B cell (primary cell): ENCODE results near the gene RAPGEF1. TPM values are rescaled to one million over a fixed set of nuclear protein-coding genes. Genes with fewer than 3 reads are reported as not detected.

Experiments
- ATAC-seq: fragments of 200-7000 bp; cut with Tn5 transposase; one replicate; pipeline ENCODE4 v1.10.0; 2021; ENCODE audit warnings: low read depth, mild to moderate bottlenecking, moderate number of reproducible peaks, moderate library complexity
- CTCF ChIA-PET: fragments of 350-600 bp; sonication (Branson Sonifier 250); formaldehyde crosslinking; loops from one replicate; lab custom pipeline; 2021; ENCODE audit warnings: antibody characterized with exemption, inconsistent platforms; lab: Charles Lee
- POLR2A ChIA-PET: fragments of 350-600 bp; sonication (Branson Sonifier 250); formaldehyde crosslinking; loops from one replicate; lab custom pipeline; 2021; ENCODE audit warnings: antibody characterized with exemption; lab: Charles Lee
- DNase-seq: peaks from one replicate; pipeline ENCODE4 v3.0.0; 2013
- H2AFZ ChIP-seq: 2 replicates; pipeline ENCODE4 v1.6.1; 2012; ENCODE audit warnings: mild to moderate bottlenecking, low read depth, low read length; ENCODE audit not compliant: insufficient read depth, poor library complexity, severe bottlenecking
- H3K27ac ChIP-seq, 2 donors: 1 replicate in 1 of 2; 2 replicates in 1 of 2; pipeline ENCODE4 v1.5.1; 2012 to 2013; ENCODE audit warnings: low read length in 2 of 2, mild to moderate bottlenecking in 2 of 2, moderate library complexity in 1 of 2
- H3K27me3 ChIP-seq, 4 experiments: fragments of 200-600 bp in 1 of 4; sonication (generic) in 1 of 4; replicated peaks in 1 of 4; 1 replicate in 2 of 4; 2 replicates in 2 of 4; pipeline versions ENCODE4 v1.6.1 to v1.7.0; 2013 to 2016; ENCODE audit warnings: low read length in 3 of 4, mild to moderate bottlenecking in 2 of 4, mixed read lengths in 1 of 4, moderate library complexity in 1 of 4; ENCODE audit not compliant: insufficient read depth in 4 of 4, control insufficient read depth in 3 of 4; ENCODE audit errors: control extremely low read depth in 1 of 4
- H3K36me3 ChIP-seq, 2 experiments: replicated peaks in 1 of 2; 1 replicate in 1 of 2; 2 replicates in 1 of 2; pipeline versions ENCODE4 v1.6.1 to v1.7.1; 2013; ENCODE audit warnings: low read length in 1 of 2; ENCODE audit not compliant: insufficient read depth in 2 of 2, control insufficient read depth in 1 of 2; ENCODE audit errors: control extremely low read depth in 1 of 2, extremely low read depth in 1 of 2
- H3K4me1 ChIP-seq, 2 donors: fragments of 200-600 bp in 1 of 2; sonication (generic) in 1 of 2; 1 replicate in 1 of 2; 2 replicates in 1 of 2; pipeline versions ENCODE4 v1.5.1 to v1.6.1; 2013 to 2017; ENCODE audit warnings: low read length in 2 of 2; ENCODE audit not compliant: control insufficient read depth in 2 of 2, insufficient read depth in 2 of 2
- H3K4me2 ChIP-seq: replicated peaks from 2 replicates; pipeline ENCODE3; 2012; ENCODE audit warnings: mild to moderate bottlenecking, low read depth, low read length; ENCODE audit not compliant: poor library complexity, severe bottlenecking
- H3K4me3 ChIP-seq, 5 experiments: fragments of 200-600 bp in 1 of 5; sonication (generic) in 1 of 5; 1 replicate in 3 of 5; 2 replicates in 2 of 5; pipeline versions ENCODE4 v1.5.1 to v1.7.0; 2011 to 2016; ENCODE audit warnings: low read length in 4 of 5, mild to moderate bottlenecking in 4 of 5, low read depth in 2 of 5, control low read depth in 1 of 5, moderate library complexity in 1 of 5; ENCODE audit not compliant: insufficient read depth in 1 of 5; ENCODE audit errors: control extremely low read depth in 1 of 5, extremely low read depth in 1 of 5
- H3K79me2 ChIP-seq: fragments of 200-600 bp; sonication (generic); one replicate; pipeline ENCODE4 v1.6.0; 2016; ENCODE audit warnings: low read length; ENCODE audit not compliant: control insufficient read depth, insufficient read depth
- H3K9ac ChIP-seq: fragments of 200-600 bp; sonication (generic); 2 replicates; pipeline ENCODE4 v1.6.1; 2017; ENCODE audit warnings: mild to moderate bottlenecking, low read length, moderate library complexity
- H3K9me3 ChIP-seq, 3 donors: one replicate each; pipeline versions ENCODE4 v1.6.1 to v1.7.1; 2013; ENCODE audit warnings: low read length in 2 of 3; ENCODE audit not compliant: control insufficient read depth in 2 of 3, insufficient read depth in 1 of 3; ENCODE audit errors: control extremely low read depth in 1 of 3
- H4K20me1 ChIP-seq: 2 replicates; pipeline ENCODE4 v1.6.0; 2012; ENCODE audit warnings: mild to moderate bottlenecking, low read length; ENCODE audit not compliant: insufficient read depth, control insufficient read depth, poor library complexity, severe bottlenecking
- H3K27ac Mint-ChIP-seq: one replicate; pipeline ENCODE4 v1.8.0; 2021; ENCODE audit warnings: mixed read lengths
- H3K27me3 Mint-ChIP-seq: one replicate; pipeline ENCODE4 v1.8.0; 2021; ENCODE audit warnings: mixed read lengths
- H3K4me1 Mint-ChIP-seq: one replicate; pipeline ENCODE4 v1.8.0; 2021; ENCODE audit warnings: mixed read lengths
- H3K4me3 Mint-ChIP-seq: one replicate; pipeline ENCODE4 v1.8.0; 2021; ENCODE audit warnings: mixed read lengths
- H3K9me3 Mint-ChIP-seq: one replicate; pipeline ENCODE4 v1.8.0; 2022; ENCODE audit warnings: mixed read lengths; ENCODE audit not compliant: insufficient read depth
- EZH2 ChIP-seq: IDR thresholded peaks from 2 replicates; pipeline ENCODE4 v1.6.1; 2012; ENCODE audit warnings: borderline replicate concordance, low read depth, mild to moderate bottlenecking, moderate library complexity, low read length; ENCODE audit not compliant: insufficient read depth, poor library complexity, severe bottlenecking
- WGBS: methylation state at CpG from one replicate; pipeline ENCODE4 v1.1.5; 2013; ENCODE audit warnings: missing lambda C conversion rate; ENCODE audit not compliant: insufficient coverage; 5-methylcytosine and 5-hydroxymethylcytosine counted together
- intact Hi-C: fragments of 100-400 bp; cut with micrococcal nuclease; formaldehyde crosslinking; loops from one replicate; pipeline ENCODE4 v1.10.0; 2022
- polyA plus RNA-seq: library from polyadenylated mRNA; depleted of rRNA; stranded (reverse); fragments of >200 nt; gene quantifications from 2 replicates; pipeline ENCODE4 v1.2.3, GENCODE V29; 2012
- total RNA-seq, 2 donors: library from RNA; stranded (reverse); fragments of 120-200 nt in 1 of 2; gene quantifications; 1 replicate in 1 of 2; 2 replicates in 1 of 2; pipeline versions ENCODE4 v1.2.3 to v1.2.4, GENCODE V29; 2013 to 2022
- TF ChIP-seq, protein P1 (sequence below): fragments of 200-600 bp; IDR thresholded peaks from one replicate; pipeline ENCODE4 v1.8.0; 2022; ENCODE audit warnings: antibody characterized with exemption, mild to moderate bottlenecking

Gene RAPGEF1
- total and polyA plus RNA-seq, 2 donors (not counting 1 experiment from before 2014, with no cell fraction given) = 134 to 447 TPM

DNA sequence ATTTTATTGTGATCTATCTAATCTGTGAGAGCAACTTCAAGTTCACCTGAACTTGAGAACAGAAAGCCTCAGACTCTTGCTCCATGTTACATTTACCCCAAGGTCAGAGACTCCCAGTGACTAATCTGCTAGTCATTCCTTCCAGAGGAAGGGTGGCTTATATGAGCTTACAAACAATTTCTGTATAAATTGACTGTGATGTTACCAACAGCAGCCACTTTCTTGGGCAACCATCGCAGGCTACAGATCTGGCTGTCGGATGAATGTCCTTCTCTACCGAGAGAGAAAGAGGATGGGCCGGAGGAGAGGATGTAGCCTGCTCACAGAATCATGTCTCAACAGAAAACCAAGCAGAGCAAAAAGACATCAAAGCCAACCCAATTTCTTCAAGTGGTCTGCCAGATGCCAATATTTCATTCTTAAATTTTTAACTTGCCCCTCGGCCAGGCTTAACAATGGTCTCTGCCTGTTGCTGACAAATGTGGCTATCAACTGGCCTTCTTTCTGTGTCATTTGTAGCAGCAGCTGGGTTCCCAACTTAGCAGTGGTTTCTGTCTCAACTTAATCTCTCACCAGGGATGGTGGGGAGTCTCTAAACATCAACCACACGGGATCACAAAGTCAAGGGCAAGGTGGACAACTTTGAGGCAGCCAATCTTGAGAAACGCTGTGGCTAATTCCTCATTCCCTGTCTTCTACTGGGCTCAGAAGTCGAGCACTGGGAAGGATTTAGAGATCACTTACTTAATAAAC lies 81.3 kb downstream of the RAPGEF1 start:
- peak overlapping the region; percentile 65 for H3K4me3 Mint-ChIP-seq
- intact Hi-C loops = loop anchor here (5.0 kb wide), 1 partner anchor 36 kb away; no protein-coding TSS in a partner anchor

More for the DNA sequence above, 81.3 kb downstream of the RAPGEF1 start:
- CTCF ChIA-PET = interaction anchor here (1.1 to 1.9 kb wide), 3 partner anchors 19 to 81 kb away, joined by 3 to 6 read pairs (median 3); partner anchors contain the start of gene RAPGEF1
- ATAC-seq (no peak), DNase-seq (no peak)
- POLR2A ChIA-PET = interaction anchor here (1.4 to 3.6 kb wide), 2 partner anchors 19 to 28 kb away, joined by 5 to 18 read pairs; no protein-coding TSS in a partner anchor
- no peak overlapping the region for H2AFZ ChIP-seq
- H3K4me3 ChIP-seq = no peak overlapping the region
- H3K27ac Mint-ChIP-seq = peak overlapping the region; percentile 87
- no peaks in the 10 kb centered on the region for H3K9me3 ChIP-seq
- H3K4me1 Mint-ChIP-seq = peaks cover 89% of the 10 kb centered on the region
- TF ChIP-seq EZH2 = no peak
- TF ChIP-seq, protein P1, sequence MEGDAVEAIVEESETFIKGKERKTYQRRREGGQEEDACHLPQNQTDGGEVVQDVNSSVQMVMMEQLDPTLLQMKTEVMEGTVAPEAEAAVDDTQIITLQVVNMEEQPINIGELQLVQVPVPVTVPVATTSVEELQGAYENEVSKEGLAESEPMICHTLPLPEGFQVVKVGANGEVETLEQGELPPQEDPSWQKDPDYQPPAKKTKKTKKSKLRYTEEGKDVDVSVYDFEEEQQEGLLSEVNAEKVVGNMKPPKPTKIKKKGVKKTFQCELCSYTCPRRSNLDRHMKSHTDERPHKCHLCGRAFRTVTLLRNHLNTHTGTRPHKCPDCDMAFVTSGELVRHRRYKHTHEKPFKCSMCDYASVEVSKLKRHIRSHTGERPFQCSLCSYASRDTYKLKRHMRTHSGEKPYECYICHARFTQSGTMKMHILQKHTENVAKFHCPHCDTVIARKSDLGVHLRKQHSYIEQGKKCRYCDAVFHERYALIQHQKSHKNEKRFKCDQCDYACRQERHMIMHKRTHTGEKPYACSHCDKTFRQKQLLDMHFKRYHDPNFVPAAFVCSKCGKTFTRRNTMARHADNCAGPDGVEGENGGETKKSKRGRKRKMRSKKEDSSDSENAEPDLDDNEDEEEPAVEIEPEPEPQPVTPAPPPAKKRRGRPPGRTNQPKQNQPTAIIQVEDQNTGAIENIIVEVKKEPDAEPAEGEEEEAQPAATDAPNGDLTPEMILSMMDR = no peak
- peaks cover 0 to 13% of the 10 kb centered on the region in 2 experiments for H3K36me3 ChIP-seq
- WGBS = 57% methylated on average over 2 of the region's 8 CpGs
- H4K20me1 ChIP-seq = peaks cover 83% of the 10 kb centered on the region
- H3K9me3 Mint-ChIP-seq = no peaks in the 10 kb centered on the region
- H3K4me2 ChIP-seq = peak overlapping the region; percentile 54
- H3K79me2 ChIP-seq = peaks cover 97% of the 10 kb centered on the region
- no peak overlapping the region for H3K9ac ChIP-seq
- no peaks in the 10 kb centered on the region for H3K27me3 ChIP-seq
- H3K4me1 ChIP-seq = peaks cover 71 to 79% of the 10 kb centered on the region in 2 donors
- H3K27me3 Mint-ChIP-seq = no peaks in the 10 kb centered on the region
- peak overlapping the region in 1 of 2 donors; percentile 90 for H3K27ac ChIP-seq
